KOPT-K1 (cell line): Measurements from ENCODE around the gene KCTD11.
A peak's percentile ranks its signal among the peaks of the same experiment; 100 is the strongest.
"Not testable (repeated sequence)": the region's sequence is repeated elsewhere in the genome, so short reads cannot be mapped to it uniquely, and the experiment has no call there.

ENCODE experiments used
- H3K27ac ChIP-seq: fragments of 200-600 bp; sonication (generic); 2 replicates; pipeline ENCODE4 v1.5.1; 2016; ENCODE audit warnings: antibody characterized with exemption, mild to moderate bottlenecking, low read depth, low read length; ENCODE audit not compliant: poor library complexity, severe bottlenecking
- H3K36me3 ChIP-seq: fragments of 200-600 bp; sonication (generic); 2 replicates; pipeline ENCODE4 v1.5.1; 2017; ENCODE audit warnings: antibody characterized with exemption, mild to moderate bottlenecking, low read length, moderate library complexity; ENCODE audit not compliant: insufficient read depth
- H3K9me3 ChIP-seq: fragments of 200-600 bp; sonication (generic); 2 replicates; pipeline ENCODE4 v1.5.1; 2017; ENCODE audit warnings: antibody characterized with exemption, low read length, mild to moderate bottlenecking; ENCODE audit not compliant: insufficient read depth, poor library complexity, severe bottlenecking

KCTD11 gene

GRCh38 chr17:7329997-7330637, 21.8 kb upstream of the KCTD11 start:
- peaks cover 19% of the 10 kb centered on the region for H3K36me3 ChIP-seq
- H3K9me3 ChIP-seq, result no peaks in the 10 kb centered on the region
- H3K27ac ChIP-seq, result peak overlapping the region; percentile 89

GRCh38 chr17:7330638-7331015, 21.3 kb upstream of the KCTD11 start:
- Histone ChIP-seq H3K27ac (peak overlapping the region; percentile 89), H3K9me3 (no peaks in the 10 kb centered on the region), H3K36me3 (peaks cover 14% of the 10 kb centered on the region)

GRCh38 chr17:7332111-7332510, 19.9 kb upstream of the KCTD11 start:
- Histone ChIP-seq H3K9me3 (no peaks in the 10 kb centered on the region), H3K27ac (peak overlapping the region; percentile 89)

GRCh38 chr17:7332600-7333069, 19.3 kb upstream of the KCTD11 start:
- H3K36me3 ChIP-seq, H3K9me3 ChIP-seq: not testable (repeated sequence)
- peak overlapping the region; percentile 89 for H3K27ac ChIP-seq

More at GRCh38 chr17:7332111-7332510, 19.9 kb upstream of the KCTD11 start:
- H3K36me3 ChIP-seq, result no peaks in the 10 kb centered on the region

- H3K36me3 ChIP-seq, result peaks cover 25% of the 10 kb centered on the region
- H3K27ac ChIP-seq, result peak overlapping the region; percentile 100
- no peaks in the 10 kb centered on the region for H3K9me3 ChIP-seq
Observed at GRCh38 chr17:7334938-7335538, 16.9 kb upstream of the KCTD11 start.

GRCh38 chr17:7335765-7336164, 16.2 kb upstream of the KCTD11 start:
- peaks cover 32% of the 10 kb centered on the region for H3K36me3 ChIP-seq
- H3K9me3 ChIP-seq, result not testable (repeated sequence)
- H3K27ac ChIP-seq, result peak overlapping the region; percentile 100

GRCh38 chr17:7336240-7337175, 15.5 kb upstream of the KCTD11 start, which contains the start of gene ACAP1:
Gene ACAP1, plus strand, starts transcription at chr17:7336529. Its CDS starts 206 bp downstream, at chr17:7336735.
- H3K36me3 ChIP-seq, result peaks cover 40% of the 10 kb centered on the region
- peak within 1 kb of the TSS; percentile 100 for H3K27ac ChIP-seq
- no peaks in the 10 kb centered on the region for H3K9me3 ChIP-seq

GRCh38 chr17:7337600-7337999, 14.4 kb upstream of the KCTD11 start:
- H3K27ac ChIP-seq, result peak overlapping the region; percentile 100
- peaks cover 51% of the 10 kb centered on the region for H3K36me3 ChIP-seq
- H3K9me3 ChIP-seq, result not testable (repeated sequence)

- Histone ChIP-seq H3K36me3 (peaks cover 76% of the 10 kb centered on the region), H3K27ac (no peak overlapping the region), H3K9me3 (no peaks in the 10 kb centered on the region)
Observed at GRCh38 chr17:7340179-7340578, 11.8 kb upstream of the KCTD11 start.

GRCh38 chr17:7341842-7342241, 10.1 kb upstream of the KCTD11 start:
- Histone ChIP-seq H3K27ac (no peak overlapping the region), H3K9me3 (no peaks in the 10 kb centered on the region), H3K36me3 (peaks cover 93% of the 10 kb centered on the region)

- peaks cover 100% of the 10 kb centered on the region for H3K36me3 ChIP-seq
Observed at GRCh38 chr17:7343250-7343649, 8.7 kb upstream of the KCTD11 start.

GRCh38 chr17:7346761-7347614, 5.0 kb upstream of the KCTD11 start:
- no peak overlapping the region for H3K27ac ChIP-seq
- H3K36me3 ChIP-seq, result peaks cover 94% of the 10 kb centered on the region
- H3K9me3 ChIP-seq, result no peaks in the 10 kb centered on the region

More at GRCh38 chr17:7343250-7343649, 8.7 kb upstream of the KCTD11 start:
- H3K9me3 ChIP-seq, result no peaks in the 10 kb centered on the region
- H3K27ac ChIP-seq, result no peak overlapping the region

- no peaks in the 10 kb centered on the region for H3K9me3 ChIP-seq
- no peak overlapping the region for H3K27ac ChIP-seq
- H3K36me3 ChIP-seq, result peaks cover 94% of the 10 kb centered on the region
Observed at GRCh38 chr17:7347630-7348477, 4.1 kb upstream of the KCTD11 start.
